GM23338 (cell line): ENCODE results near the gene MMS19. TPM values are rescaled to one million over a fixed set of nuclear protein-coding genes. Genes with fewer than 3 reads are reported as not detected.

Experiments used
- ATAC-seq: fragments of 200-7000 bp; cut with Tn5 transposase; 3 replicates; pipeline ENCODE4 v1.9.1; 2020
- DNase-seq: peaks from one replicate; pipeline ENCODE4 v3.0.0-alpha.2; 2015; ENCODE audit warnings: low spot score
- H2AFZ ChIP-seq: fragments of 200-600 bp; sonication (generic); 2 replicates; pipeline ENCODE4 v1.8.0; 2016; ENCODE audit warnings: antibody characterized with exemption, mild to moderate bottlenecking, moderate library complexity
- H3F3A ChIP-seq: fragments of 200-600 bp; sonication (generic); replicated peaks from 2 replicates; pipeline ENCODE4 v1.8.0; 2017; ENCODE audit warnings: antibody characterized with exemption, mixed run types, low read depth
- H3K27ac ChIP-seq: fragments of 200-600 bp; sonication (generic); 2 replicates; pipeline ENCODE4 v1.6.1; 2016; ENCODE audit warnings: low read depth
- H3K27me3 ChIP-seq: fragments of 200-600 bp; sonication (generic); 2 replicates; pipeline ENCODE4 v1.8.0; 2016; ENCODE audit warnings: mild to moderate bottlenecking, mixed run types, moderate library complexity; ENCODE audit not compliant: insufficient read depth
- H3K36me3 ChIP-seq: fragments of 200-600 bp; sonication (generic); 2 replicates; pipeline ENCODE4 v1.8.0; 2016; ENCODE audit warnings: mild to moderate bottlenecking; ENCODE audit not compliant: insufficient read depth
- H3K4me1 ChIP-seq: fragments of 200-600 bp; sonication (generic); 2 replicates; pipeline ENCODE4 v1.8.0; 2016; ENCODE audit warnings: mild to moderate bottlenecking, moderate library complexity; ENCODE audit not compliant: insufficient read depth
- H3K4me2 ChIP-seq: fragments of 200-600 bp; sonication (generic); 2 replicates; pipeline ENCODE4 v1.7.1; 2017; ENCODE audit warnings: mixed run types
- H3K4me3 ChIP-seq: fragments of 200-600 bp; sonication (generic); 2 replicates; pipeline ENCODE4 v1.6.1; 2016; ENCODE audit warnings: mixed run types
- H3K79me2 ChIP-seq: fragments of 200-600 bp; sonication (generic); replicated peaks from 2 replicates; pipeline ENCODE4 v1.8.0; 2017; ENCODE audit warnings: mild to moderate bottlenecking; ENCODE audit not compliant: insufficient read depth
- H3K9me2 ChIP-seq: fragments of 200-600 bp; sonication (generic); 2 replicates; pipeline ENCODE4 v1.8.0; 2017; ENCODE audit not compliant: insufficient read depth
- H4K20me1 ChIP-seq: fragments of 200-600 bp; sonication (generic); replicated peaks from 2 replicates; pipeline ENCODE4 v1.8.0; 2017; ENCODE audit warnings: mild to moderate bottlenecking; ENCODE audit not compliant: insufficient read depth
- H3K27ac Mint-ChIP-seq: 2 replicates; pipeline ENCODE4 v1.8.0; 2020; ENCODE audit warnings: inconsistent platforms, mild to moderate bottlenecking, moderate library complexity, mixed read lengths
- H3K27me3 Mint-ChIP-seq: 3 replicates; pipeline ENCODE4 v1.8.0; 2022; ENCODE audit warnings: low read depth, mild to moderate bottlenecking, moderate library complexity, mixed read lengths, inconsistent platforms; ENCODE audit not compliant: insufficient read depth, poor library complexity
- H3K36me3 Mint-ChIP-seq: 3 replicates; pipeline ENCODE4 v1.8.0; 2021; ENCODE audit warnings: low read depth, mild to moderate bottlenecking, inconsistent platforms, moderate library complexity, mixed read lengths
- H3K4me1 Mint-ChIP-seq: 3 replicates; pipeline ENCODE4 v1.8.0; 2020; ENCODE audit warnings: mild to moderate bottlenecking, inconsistent platforms, mixed read lengths
- H3K4me3 Mint-ChIP-seq: 3 replicates; pipeline ENCODE4 v1.8.0; 2021; ENCODE audit warnings: moderate library complexity, mild to moderate bottlenecking, inconsistent platforms, mixed read lengths
- H3K9me3 Mint-ChIP-seq: 3 replicates; pipeline ENCODE4 v1.8.0; 2020; ENCODE audit warnings: moderate library complexity, mild to moderate bottlenecking, inconsistent platforms, mixed read lengths
- CREB1 ChIP-seq: fragments of 250-450 bp; sonication (Bioruptor Pico); IDR thresholded peaks from 2 replicates; pipeline ENCODE4 v1.5.0; 2020; ENCODE audit warnings: low read depth, mild to moderate bottlenecking, moderate library complexity
- CTCF ChIP-seq, 2 experiments: fragments of 200-600 bp in 1 of 2; sonication (generic) in 1 of 2; conservative IDR thresholded peaks; 2 replicates each; pipeline versions ENCODE4 v1.5.1 to v1.6.1; 2016 to 2017; ENCODE audit warnings: antibody characterized with exemption in 2 of 2, low read depth in 2 of 2, mild to moderate bottlenecking in 2 of 2, moderate library complexity in 1 of 2
- ETS1 ChIP-seq: IDR thresholded peaks from 2 replicates; pipeline ENCODE4 v1.6.1; 2016; ENCODE audit warnings: antibody characterized with exemption
- EZH2 ChIP-seq: fragments of 200-600 bp; sonication (generic); IDR thresholded peaks from one replicate; pipeline ENCODE4 v1.8.0; 2017; ENCODE audit warnings: antibody characterized with exemption, mild to moderate bottlenecking, low read depth; ENCODE audit not compliant: unreplicated experiment
- EZH2phosphoT487 ChIP-seq: fragments of 200-600 bp; sonication (generic); IDR thresholded peaks from one replicate; pipeline ENCODE4 v1.8.1; 2018; ENCODE audit warnings: antibody characterized with exemption; ENCODE audit not compliant: unreplicated experiment
- JUNB ChIP-seq: IDR thresholded peaks from one replicate; pipeline ENCODE4 v1.6.1; 2016; ENCODE audit warnings: antibody characterized with exemption; ENCODE audit not compliant: unreplicated experiment
- NANOG ChIP-seq: IDR thresholded peaks from 2 replicates; pipeline ENCODE4 v1.6.1; 2016; ENCODE audit warnings: antibody characterized with exemption, borderline replicate concordance
- POLR2AphosphoS5 ChIP-seq: IDR thresholded peaks from 2 replicates; pipeline ENCODE4 v1.6.1; 2016; ENCODE audit warnings: antibody characterized with exemption, low read depth
- STAT1 ChIP-seq: IDR thresholded peaks from one replicate; pipeline ENCODE4 v1.6.1; 2016; ENCODE audit warnings: antibody characterized with exemption; ENCODE audit not compliant: unreplicated experiment
- ZNF114 ChIP-seq: fragments of 250-450 bp; sonication (Bioruptor Pico); IDR thresholded peaks from 2 replicates; pipeline ENCODE4 v1.5.0; 2020; ENCODE audit warnings: mild to moderate bottlenecking, moderate library complexity
- ZNF331 ChIP-seq: fragments of 250-450 bp; sonication (Bioruptor Pico); IDR thresholded peaks from 2 replicates; pipeline ENCODE4 v1.5.0; 2020; ENCODE audit warnings: low read depth, mild to moderate bottlenecking, moderate library complexity
- ZNF462 ChIP-seq: fragments of 250-450 bp; sonication (Bioruptor Pico); IDR thresholded peaks from 2 replicates; pipeline ENCODE4 v1.5.0; 2020; ENCODE audit warnings: mild to moderate bottlenecking, moderate library complexity
- polyA plus RNA-seq: library from polyadenylated mRNA; unstranded; fragments of >200 nt; fragmentation: Nextera tagmentation; extraction: Ambion mirVana; gene quantifications from 2 replicates; pipeline ENCODE4 v1.2.1, GENCODE V29; 2016
- total RNA-seq: library from RNA; depleted of rRNA; stranded (reverse); fragments of >200 nt; shearing (Covaris generic); gene quantifications from 2 replicates; pipeline ENCODE4 v1.2.3, GENCODE V29; 2014
- TF ChIP-seq, protein P1 (sequence below): IDR thresholded peaks from one replicate; pipeline ENCODE4 v1.6.1; 2018; ENCODE audit warnings: antibody characterized with exemption; ENCODE audit not compliant: unreplicated experiment

Gene MMS19
- total and polyA plus RNA-seq, 2 experiments from 2014 or later: 81.5 to 252 TPM

DNA sequence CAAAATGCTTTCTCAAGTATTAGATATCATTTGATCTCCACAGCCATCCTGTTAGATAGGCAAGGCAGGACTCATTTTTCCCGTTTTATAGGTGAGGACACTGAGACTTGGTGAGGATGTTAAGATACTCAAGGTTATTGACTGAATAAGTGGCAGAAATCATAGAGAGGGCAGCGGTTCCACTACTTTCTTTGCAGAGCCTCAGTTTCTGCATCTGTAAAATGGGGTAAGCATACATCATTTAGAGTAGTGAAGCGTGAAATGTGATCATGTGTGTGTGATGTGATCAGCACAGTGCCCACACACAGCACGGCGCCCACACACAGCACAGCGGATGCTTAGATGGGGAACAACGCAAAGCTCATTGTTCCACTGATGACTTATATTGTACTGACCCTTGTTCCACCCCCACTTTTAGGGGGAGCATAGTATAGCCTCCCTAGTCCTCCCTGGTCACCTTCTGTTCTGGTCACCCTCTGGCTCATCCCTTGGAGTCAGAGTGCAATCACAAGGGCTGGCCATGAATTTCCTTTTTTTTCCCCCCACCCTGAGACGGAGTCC lies 11.0 kb upstream of the MMS19 start:
- Mint-ChIP-seq H3K9me3 (no peaks in the 10 kb centered on the region), H3K4me3 (no peak overlapping the region), H3K27me3 (peaks cover 7% of the 10 kb centered on the region), H3K27ac (no peak overlapping the region), H3K4me1 (peaks cover 18% of the 10 kb centered on the region), H3K36me3 (no peaks in the 10 kb centered on the region)
- no peak for ATAC-seq
- no peak for DNase-seq
- Histone ChIP-seq H4K20me1 (peaks cover 21% of the 10 kb centered on the region), H3K4me3 (no peak overlapping the region), H3K4me1 (peaks cover 37% of the 10 kb centered on the region), H3K79me2 (peaks cover 88% of the 10 kb centered on the region), H3K36me3 (no peaks in the 10 kb centered on the region), H3K27ac (peak overlapping the region; percentile 28; the same call in 1 of the 2 replicates), H3F3A (no peaks in the 10 kb centered on the region), H3K27me3 (no peaks in the 10 kb centered on the region), H3K4me2 (0 out of 2 replicates have a peak overlapping the region, but pooled peaks have one; percentile 69), H2AFZ (no peak overlapping the region), H3K9me2 (no peaks in the 10 kb centered on the region)
- TF ChIP-seq CREB1 (CRISPR knock-in tag) (no peak), ZNF331 (CRISPR knock-in tag) (no peak), POLR2AphosphoS5 (no peak), EZH2 (no peak), ETS1 (no peak), EZH2phosphoT487 (no peak), STAT1 (no peak), ZNF114 (CRISPR knock-in tag) (no peak), ZNF462 (no peak), NANOG (no peak), JUNB (no peak), CTCF (conservative IDR thresholded peaks at IDR 0.05; ENCODE audit: low read depth in 2 of 2) (no peak)
- TF ChIP-seq, protein P1, sequence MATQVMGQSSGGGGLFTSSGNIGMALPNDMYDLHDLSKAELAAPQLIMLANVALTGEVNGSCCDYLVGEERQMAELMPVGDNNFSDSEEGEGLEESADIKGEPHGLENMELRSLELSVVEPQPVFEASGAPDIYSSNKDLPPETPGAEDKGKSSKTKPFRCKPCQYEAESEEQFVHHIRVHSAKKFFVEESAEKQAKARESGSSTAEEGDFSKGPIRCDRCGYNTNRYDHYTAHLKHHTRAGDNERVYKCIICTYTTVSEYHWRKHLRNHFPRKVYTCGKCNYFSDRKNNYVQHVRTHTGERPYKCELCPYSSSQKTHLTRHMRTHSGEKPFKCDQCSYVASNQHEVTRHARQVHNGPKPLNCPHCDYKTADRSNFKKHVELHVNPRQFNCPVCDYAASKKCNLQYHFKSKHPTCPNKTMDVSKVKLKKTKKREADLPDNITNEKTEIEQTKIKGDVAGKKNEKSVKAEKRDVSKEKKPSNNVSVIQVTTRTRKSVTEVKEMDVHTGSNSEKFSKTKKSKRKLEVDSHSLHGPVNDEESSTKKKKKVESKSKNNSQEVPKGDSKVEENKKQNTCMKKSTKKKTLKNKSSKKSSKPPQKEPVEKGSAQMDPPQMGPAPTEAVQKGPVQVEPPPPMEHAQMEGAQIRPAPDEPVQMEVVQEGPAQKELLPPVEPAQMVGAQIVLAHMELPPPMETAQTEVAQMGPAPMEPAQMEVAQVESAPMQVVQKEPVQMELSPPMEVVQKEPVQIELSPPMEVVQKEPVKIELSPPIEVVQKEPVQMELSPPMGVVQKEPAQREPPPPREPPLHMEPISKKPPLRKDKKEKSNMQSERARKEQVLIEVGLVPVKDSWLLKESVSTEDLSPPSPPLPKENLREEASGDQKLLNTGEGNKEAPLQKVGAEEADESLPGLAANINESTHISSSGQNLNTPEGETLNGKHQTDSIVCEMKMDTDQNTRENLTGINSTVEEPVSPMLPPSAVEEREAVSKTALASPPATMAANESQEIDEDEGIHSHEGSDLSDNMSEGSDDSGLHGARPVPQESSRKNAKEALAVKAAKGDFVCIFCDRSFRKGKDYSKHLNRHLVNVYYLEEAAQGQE: no peak
